Occipital lobe (tissue), 2 donors: ENCODE measurements around the gene ARID1B. TPM values are rescaled to one million over a fixed set of nuclear protein-coding genes. Genes with fewer than 3 reads are reported as not detected.
"Not testable (repeated sequence)": the region's sequence is repeated elsewhere in the genome, so short reads cannot be mapped to it uniquely, and the experiment has no call there.

Source experiments
- DNase-seq: peaks from one replicate; lab custom pipeline; 2025; lab: John Stamatoyannopoulos, UW
- total RNA-seq: library from RNA; depleted of rRNA; stranded (reverse); fragments of >200 nt; gene quantifications from one replicate; pipeline ENCODE4 v1.2.3, GENCODE V29; 2014

The ARID1B gene
- total RNA-seq, 1 donor from 2014 or later, result 95.8 TPM

DNA sequence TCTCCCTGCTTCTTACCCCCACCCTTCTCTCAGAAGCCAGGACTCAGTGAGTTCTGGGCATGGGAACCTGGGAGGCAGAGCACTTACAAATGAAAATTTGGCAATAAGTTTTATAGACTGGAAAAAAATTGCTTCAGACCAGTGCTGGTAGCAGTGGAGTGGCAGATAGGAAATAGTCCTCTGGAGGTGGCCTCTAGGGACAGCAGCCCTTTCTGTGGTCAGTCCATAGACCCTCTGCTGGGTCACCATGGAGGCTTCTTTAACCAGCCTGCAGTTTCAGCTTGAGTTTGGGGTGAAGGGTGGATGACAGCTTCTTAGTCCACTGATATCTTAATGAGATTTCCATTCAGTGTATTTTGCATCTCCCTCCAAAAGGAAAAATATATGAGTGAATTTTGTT lies 179.1 kb downstream of the ARID1B start:
- DNase-seq, result no peak

GRCh38 chr6:156957931-156958547 lies 180.9 kb downstream of the ARID1B start:
- DNase-seq, result no peak

DNA sequence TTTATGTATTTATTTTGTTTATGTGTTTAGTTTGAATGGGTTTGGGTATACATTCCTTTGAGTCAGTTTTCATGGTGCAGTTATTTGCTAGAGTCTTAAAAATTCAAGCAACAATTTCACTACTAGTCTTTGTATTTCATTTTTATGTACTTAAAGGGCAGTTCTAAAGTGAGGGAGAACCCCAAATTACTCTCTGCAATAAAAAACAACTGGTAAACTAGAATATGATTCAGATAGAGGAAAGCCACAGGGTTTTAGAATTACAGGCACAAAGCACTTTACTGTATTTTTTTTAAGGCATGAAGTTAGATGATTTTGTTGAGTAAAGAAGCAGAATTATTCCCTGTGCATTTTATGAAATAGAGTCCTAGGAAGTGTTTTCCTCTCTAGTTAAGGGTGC lies 183.3 kb downstream of the ARID1B start:
- no peak for DNase-seq

- no peak for DNase-seq
These were observed 184.2 kb downstream of the ARID1B start for GRCh38 chr6:156961282-156961892.

DNA sequence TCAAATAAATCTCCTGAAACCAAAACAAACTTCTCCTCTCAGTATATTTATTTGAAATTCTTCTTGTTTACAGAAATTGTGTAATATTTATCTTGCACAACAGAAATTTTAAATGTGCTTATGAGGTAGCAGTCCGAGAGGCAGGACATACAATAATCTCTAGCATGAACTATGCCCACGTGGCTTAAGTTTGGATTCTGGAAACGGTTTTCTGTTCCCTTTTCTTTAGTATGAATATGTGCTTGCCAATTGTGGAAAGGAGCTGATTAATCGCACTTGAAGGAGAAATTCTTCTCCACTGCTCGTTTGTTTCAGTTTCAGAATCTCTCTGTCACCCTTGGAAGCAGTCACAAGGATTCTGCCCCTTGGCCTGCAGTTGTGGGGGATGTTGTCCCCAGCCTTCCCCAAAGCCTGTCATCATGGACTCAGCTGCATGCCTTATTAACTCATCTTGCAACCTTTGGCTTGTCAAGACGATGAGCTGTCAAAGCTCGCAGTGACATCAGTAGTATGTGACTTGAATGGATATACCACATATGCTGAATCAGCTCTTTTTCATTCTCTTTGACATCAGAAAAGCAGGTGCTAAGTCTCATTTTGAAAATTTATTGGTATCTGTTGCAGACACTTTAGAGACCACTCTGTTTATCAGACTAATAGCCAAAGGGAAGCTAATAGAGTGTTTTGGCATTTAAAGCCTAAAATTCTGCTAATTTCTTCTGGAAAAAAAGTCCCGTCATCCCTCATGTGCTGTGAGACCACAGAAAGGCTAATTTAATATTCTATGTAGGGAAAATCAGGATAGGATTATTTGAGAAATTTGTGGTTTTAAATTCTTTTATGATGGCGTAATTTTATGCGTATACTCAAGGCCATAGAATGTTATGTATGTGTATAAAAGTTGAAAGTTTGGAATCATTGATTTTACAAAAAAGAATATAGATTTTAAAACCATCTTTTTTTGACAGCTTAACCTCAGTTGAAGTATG lies 186.8 kb downstream of the ARID1B start:
- DNase-seq, result no peak

GRCh38 chr6:156967852-156968251 lies 190.7 kb downstream of the ARID1B start:
- DNase-seq, result no peak

DNA sequence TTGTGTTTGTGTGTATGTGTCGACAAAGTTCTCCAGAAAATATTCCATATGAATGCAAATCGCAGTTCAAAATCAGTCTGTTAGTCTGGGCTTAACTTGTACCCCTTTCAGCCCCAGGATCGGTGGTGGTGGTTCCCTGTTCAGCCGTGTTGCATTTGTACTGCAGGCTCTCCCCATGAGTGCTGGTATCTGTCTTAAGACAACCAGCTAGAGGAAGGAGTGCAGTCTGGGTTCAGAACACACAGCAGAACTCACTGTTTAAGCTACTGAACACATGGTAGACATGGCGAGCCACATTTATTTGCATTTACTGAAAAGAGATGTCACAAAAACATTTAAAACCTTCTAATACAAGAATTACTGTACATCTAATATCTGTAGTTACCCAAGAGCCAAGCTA lies 192.1 kb downstream of the ARID1B start:
- DNase-seq, result no peak

GRCh38 chr6:156970595-156971112 lies 193.5 kb downstream of the ARID1B start:
- no peak for DNase-seq

GRCh38 chr6:156971153-156971885 lies 194.1 kb downstream of the ARID1B start:
- DNase-seq, result no peak

- no peak for DNase-seq
These were observed 195.0 kb downstream of the ARID1B start for GRCh38 chr6:156972145-156972544.

DNA sequence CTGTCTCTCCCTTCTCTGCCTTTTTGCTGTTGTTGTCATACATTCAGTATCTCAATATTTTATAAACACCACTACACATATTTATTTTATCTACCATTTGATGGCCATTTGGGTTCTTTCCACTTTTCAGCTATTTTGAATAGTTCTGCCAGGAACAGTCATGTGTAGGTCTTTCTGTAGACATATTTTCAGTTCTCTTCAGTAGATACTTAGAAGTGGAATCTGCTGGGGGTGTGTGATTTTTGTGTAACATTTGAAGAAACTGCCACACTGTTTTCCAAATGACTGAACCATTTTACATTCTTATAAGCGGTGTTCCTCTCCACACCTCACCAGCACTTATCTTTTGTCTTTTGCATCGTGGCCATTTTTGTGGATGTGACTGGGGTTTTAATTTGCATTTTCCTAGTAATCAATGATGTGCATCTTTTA lies 197.7 kb downstream of the ARID1B start:
- DNase-seq, result no peak

- no peak for DNase-seq
These were observed 198.2 kb downstream of the ARID1B start for GRCh38 chr6:156975414-156975813.

- DNase-seq, result no peak
These were observed 199.3 kb downstream of the ARID1B start for GRCh38 chr6:156976216-156977127.

DNA sequence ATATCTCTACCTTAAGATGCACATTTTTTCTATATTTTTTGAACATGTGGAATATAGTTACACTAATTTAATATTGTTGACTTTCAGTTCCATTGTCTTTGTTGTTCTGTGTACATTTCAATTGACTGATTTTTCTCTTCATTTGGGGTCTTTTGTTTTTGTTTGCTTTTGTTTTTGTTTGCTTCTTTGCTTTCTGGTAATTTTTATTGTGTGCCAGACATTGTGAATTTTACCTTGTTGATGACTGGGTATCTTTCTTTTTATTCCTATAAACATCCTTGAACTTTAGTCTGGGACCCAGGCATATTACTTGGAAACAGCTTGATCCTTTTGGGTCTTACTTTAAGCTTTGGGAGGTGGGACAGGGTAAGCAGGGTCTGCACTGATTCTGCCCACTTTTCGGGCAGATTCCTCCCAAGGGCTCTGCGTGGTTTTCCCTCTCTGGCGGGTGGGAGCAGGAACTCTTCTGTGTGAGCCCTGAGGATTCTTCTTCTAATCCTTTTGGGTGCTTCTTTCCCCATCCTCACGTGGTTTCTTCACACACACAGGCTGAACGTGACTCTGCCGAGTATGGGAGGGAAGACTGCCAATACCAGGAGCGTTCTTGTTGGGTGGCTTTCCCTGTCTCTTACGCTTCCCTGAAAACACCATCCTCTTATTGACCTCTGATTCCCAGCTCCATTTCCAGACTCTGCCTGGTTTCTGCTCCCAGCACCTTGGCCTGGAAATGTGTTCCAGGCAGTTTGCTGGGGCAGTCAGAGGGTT lies 200.5 kb downstream of the ARID1B start:
- no peak for DNase-seq

- DNase-seq, result no peak
These were observed 201.8 kb downstream of the ARID1B start for GRCh38 chr6:156978948-156979347.

DNA sequence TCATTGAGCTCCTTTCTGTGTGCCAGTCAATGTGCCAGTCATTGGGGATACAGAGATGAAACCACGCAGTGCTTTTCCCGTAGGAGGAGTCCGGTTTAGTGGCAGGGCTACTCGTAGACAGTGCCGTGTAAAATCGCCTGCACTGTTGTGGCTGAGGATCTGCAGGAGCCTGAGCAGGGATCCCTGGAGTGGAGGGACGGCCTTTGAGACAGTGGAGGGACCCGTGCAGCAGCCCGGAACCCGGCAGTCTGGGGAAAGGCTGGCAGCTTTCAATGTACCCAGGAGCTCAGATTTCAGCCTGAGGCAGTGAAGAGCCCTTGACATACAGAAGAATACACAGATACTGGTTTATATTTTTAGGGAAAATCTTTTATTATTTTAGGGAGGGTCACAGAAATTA lies 203.3 kb downstream of the ARID1B start:
- DNase-seq, result no peak

GRCh38 chr6:156980948-156981347 lies 203.8 kb downstream of the ARID1B start:
- no peak for DNase-seq

- DNase-seq, result no peak
These were observed 205.0 kb downstream of the ARID1B start for GRCh38 chr6:156982168-156982567.

GRCh38 chr6:156982864-156983263 lies 205.7 kb downstream of the ARID1B start:
- not testable (repeated sequence) for DNase-seq
